ENCODE data around the gene PAX7.

DNA sequence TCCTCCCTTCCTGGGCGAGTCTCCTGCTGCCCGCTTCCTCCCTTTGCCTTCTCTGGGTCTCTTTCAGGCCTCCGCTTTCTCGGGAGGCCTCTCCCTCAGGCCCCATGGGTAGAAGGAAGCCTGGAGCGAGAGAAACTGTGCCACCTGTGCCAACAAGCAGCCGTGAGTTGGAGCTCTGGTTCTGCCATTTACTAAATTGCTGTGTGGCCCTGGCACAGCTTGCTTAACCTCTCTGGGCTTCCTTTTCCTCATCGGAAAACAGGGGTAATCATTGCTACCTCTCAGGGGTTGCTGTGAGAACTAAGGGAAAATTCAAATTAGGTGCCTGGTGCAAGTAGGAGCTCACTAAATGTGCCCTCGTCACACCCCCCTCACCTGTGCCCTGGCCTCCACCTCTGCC, 80.4 kb downstream of the PAX7 start:
- TF ChIP-seq, protein P1, sequence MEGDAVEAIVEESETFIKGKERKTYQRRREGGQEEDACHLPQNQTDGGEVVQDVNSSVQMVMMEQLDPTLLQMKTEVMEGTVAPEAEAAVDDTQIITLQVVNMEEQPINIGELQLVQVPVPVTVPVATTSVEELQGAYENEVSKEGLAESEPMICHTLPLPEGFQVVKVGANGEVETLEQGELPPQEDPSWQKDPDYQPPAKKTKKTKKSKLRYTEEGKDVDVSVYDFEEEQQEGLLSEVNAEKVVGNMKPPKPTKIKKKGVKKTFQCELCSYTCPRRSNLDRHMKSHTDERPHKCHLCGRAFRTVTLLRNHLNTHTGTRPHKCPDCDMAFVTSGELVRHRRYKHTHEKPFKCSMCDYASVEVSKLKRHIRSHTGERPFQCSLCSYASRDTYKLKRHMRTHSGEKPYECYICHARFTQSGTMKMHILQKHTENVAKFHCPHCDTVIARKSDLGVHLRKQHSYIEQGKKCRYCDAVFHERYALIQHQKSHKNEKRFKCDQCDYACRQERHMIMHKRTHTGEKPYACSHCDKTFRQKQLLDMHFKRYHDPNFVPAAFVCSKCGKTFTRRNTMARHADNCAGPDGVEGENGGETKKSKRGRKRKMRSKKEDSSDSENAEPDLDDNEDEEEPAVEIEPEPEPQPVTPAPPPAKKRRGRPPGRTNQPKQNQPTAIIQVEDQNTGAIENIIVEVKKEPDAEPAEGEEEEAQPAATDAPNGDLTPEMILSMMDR (IDR thresholded peaks at IDR 0.05): no peak
- TF ChIP-seq POLR2A (IDR thresholded peaks at IDR 0.05) (no peak), EP300 (IDR thresholded peaks at IDR 0.05) (no peak)
